NOMO-1 treated with DMSO at 0.1 percent for 48 hours (cell line): ENCODE measurements around the gene KRTAP5-11.
"Not testable (repeated sequence)": the region's sequence is repeated elsewhere in the genome, so short reads cannot be mapped to it uniquely, and the experiment has no call there.

ENCODE experiments used
- DNase-seq: peaks from one replicate; lab custom pipeline; 2025; ENCODE audit not compliant: unreplicated experiment; lab: John Stamatoyannopoulos, UW

KRTAP5-11 gene

DNA sequence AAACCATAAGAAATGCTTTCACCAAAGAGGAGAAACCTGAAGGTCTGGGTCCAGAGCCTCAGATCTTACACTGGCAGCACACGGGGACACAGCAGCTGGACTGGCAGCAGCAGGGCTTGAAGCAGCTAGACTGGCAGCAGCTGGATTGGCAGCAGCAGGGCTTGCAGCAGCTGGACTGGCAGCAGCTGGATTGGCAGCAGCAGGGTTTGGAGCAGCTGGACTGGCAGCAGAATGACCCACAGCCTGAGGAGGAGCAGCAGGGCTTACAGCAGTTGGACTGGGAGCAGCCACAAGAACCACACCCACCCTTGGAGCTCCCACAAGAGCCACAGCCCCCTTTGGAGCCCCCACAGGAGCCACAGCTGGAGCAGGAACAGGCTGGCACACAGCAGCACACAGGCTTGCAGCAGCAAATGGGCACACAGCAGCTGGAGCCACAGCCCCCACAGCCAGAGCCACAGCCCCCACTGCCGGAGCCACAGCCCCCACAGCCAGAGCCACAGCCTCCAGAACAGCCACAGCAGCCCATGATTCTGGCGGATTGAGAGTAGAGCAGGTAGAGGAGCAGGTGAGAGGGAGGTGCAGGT is at the start of gene KRTAP5-11:
KRTAP5-11 (minus strand) TSS at position 567 of the 587 bp plus-strand sequence; CDS start at position 529, 38 bp downstream.
- DNase-seq = no peak

GRCh38 chr11:71631551-71631950 is 48.9 kb upstream of the KRTAP5-11 start:
- DNase-seq = not testable (repeated sequence)

DNA sequence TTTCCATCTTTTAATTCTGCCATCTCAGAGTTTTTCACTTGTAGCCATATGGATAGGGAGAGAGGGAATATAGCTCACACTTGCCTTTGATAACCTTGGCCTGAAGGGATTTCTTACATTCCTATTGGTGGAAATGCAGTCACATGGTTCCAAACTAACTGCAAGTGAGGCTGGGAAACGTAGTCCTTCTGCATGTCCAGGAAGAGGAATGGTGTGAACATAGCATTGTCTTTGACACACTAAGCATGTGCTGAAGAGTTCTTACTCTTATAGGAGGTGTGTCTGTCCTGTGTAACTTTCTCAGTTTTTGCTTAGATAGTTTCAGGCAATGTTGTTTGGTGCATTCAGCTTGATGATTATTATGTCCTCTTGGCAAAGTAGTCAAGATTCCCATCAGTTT is 47.4 kb upstream of the KRTAP5-11 start:
- DNase-seq = not testable (repeated sequence)

GRCh38 chr11:71628943-71629342 is 46.3 kb upstream of the KRTAP5-11 start:
- DNase-seq = not testable (repeated sequence)

DNA sequence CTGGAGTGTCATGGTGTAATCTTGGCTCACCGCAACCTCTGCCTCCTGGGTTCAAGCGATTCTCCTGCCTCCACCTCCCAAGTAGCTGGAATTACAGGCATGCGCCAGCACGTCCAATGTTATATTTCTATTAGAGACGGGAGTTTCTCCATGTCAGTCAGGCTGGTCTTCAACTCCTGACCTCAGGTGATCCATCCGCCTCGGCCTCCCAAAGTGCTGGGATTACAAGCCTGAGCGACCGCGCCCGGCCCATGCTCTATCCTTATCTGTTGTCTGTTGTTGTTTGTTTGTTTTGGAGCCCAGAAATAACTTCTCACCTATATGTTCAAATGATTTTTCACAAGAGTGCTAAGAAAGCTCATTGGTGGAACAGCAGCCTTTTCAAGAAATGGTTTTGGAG is 40.6 kb upstream of the KRTAP5-11 start:
- DNase-seq = not testable (repeated sequence)

DNA sequence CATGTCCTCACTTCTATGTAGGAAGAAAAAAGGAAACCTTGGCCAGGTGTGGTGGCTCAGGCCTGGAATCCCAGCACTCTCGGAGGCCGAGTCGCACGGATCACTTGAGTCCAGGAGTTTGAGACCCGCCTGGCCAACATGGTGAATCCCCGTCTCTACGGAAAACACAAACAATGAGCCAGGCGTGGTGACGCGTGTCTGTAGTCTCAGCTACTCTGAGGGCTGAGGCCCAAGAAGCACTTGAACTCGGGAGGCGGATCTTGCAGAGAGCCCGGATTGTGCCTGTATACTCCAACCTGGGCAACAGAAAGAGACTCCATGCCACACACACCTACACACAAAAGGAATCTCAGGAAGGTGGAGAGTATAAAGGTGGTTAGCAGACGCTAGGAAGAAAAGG is 39.9 kb upstream of the KRTAP5-11 start:
- DNase-seq = not testable (repeated sequence)

- not testable (repeated sequence) for DNase-seq
Measured at GRCh38 chr11:71615003-71615402, 32.3 kb upstream of the KRTAP5-11 start.

DNA sequence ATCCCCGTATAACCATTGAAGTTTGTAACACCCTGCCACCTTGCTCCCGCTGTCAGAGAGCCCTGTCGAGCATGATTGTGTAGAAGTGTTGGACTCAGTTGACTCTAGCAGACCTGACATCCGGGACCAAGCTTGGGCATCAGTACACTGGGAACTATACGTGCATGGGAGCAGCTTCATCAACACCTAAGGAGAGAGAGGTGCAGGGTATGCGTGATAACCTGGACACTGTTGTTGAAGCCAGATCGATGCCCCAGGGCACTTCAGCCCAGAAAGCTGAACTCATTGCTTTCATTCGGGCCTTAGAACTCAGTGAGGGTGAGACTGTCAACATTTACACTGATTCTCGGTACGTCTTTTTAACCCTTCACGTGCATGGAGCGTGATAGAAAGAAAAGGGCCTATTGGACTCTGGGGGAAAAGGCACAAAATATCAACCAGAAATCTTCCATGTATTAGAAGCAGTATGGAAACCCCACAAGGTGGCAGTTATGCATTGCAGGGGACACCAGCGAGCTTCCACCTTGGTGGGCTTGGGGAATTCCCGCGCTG is 31.8 kb upstream of the KRTAP5-11 start:
- DNase-seq = not testable (repeated sequence)

- not testable (repeated sequence) for DNase-seq
Measured at GRCh38 chr11:71613931-71614330, 31.3 kb upstream of the KRTAP5-11 start.

DNA sequence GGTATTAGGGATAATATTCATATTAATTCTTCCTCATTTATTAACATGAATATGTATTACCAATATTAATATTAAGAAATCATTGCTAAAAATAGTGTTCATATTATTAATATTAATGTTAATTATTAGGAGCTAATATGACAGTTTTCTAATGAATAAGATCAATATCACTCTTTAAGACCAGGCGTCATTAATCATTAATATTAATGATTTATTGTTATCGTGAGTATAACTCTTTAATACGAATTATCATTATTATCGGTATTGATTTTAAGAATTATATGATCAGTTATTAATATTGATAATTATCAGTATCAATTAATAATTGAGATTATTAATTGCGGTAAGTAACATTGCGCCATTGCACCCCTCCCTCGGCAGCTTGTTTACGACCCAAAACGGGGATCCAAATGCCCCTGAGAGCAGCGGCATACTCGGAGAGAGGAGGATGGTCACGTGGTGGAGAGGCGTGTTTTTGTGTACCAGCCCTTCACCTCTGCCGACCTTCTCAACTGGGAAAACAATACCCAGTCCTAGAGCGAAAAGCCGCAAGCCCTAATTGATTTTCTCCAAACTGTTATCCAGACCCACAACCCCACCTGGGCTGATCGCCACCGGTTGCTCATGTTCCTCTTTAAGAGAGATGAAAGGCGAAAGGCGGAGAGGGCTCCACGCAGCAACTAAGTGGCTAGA is 28.7 kb upstream of the KRTAP5-11 start:
- DNase-seq = not testable (repeated sequence)

DNA sequence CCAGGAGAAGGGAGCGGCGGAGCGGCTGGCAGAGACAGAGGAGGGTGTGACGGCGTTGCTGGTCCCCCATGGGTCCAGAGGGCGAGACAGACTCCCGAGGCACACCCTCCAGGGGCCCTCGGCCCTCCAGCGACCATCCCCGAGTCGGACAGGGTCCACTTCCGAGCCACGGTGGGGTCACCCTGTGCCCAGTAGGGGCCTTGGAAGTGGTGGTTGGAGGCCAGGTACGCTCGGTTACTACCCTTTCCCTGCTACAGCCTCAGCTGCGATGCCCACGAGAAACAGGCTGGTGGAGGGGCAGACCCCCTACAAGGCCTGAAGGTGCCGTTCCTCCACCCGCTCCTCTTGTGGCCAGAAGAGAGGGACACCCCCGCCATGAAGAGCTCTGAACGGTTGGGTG is 25.6 kb upstream of the KRTAP5-11 start:
- DNase-seq = not testable (repeated sequence)

- DNase-seq = not testable (repeated sequence)
Measured at GRCh38 chr11:71607520-71608216, 25.0 kb upstream of the KRTAP5-11 start.

GRCh38 chr11:71606853-71607519 is 24.3 kb upstream of the KRTAP5-11 start:
- DNase-seq = not testable (repeated sequence)

- DNase-seq = not testable (repeated sequence)
Measured at GRCh38 chr11:71604798-71605488, 22.3 kb upstream of the KRTAP5-11 start.

- not testable (repeated sequence) for DNase-seq
Measured at GRCh38 chr11:71603221-71603620, 20.5 kb upstream of the KRTAP5-11 start.

GRCh38 chr11:71589546-71589920 is 6.9 kb upstream of the KRTAP5-11 start:
- DNase-seq = not testable (repeated sequence)

DNA sequence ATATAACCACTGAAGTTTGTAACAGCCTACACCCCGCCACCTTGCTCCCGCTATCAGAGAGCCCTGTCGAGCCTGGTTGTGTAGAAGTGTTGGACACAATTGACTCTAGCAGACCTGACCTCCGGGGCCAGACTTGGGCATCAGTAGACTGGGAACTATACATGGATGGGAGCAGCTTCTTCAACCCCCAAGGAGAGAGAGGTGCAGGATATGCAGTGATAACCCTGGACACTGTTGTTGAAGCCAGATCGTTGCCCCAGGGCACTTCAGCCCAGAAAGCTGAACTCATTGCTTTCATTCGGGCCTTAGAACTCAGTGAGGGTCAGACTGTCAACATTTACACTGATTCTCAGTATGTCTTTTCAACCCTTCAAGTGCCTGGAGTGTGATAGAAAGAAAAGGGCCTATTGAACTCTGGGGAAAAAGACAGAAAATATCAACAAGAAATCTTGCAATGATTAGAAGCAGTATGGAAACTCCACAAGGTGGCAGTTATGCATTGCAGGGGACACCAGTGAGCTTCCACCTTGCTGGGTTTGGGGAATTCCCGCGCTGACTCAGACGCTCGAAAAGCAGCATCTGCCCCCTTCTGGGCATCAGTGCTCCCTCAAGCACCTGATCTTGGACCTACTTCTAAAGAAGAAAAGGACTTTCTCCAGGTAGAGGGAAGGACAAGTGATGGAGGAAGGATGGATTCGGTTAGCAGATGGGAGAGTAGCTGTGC is 6.3 kb upstream of the KRTAP5-11 start:
- not testable (repeated sequence) for DNase-seq

DNA sequence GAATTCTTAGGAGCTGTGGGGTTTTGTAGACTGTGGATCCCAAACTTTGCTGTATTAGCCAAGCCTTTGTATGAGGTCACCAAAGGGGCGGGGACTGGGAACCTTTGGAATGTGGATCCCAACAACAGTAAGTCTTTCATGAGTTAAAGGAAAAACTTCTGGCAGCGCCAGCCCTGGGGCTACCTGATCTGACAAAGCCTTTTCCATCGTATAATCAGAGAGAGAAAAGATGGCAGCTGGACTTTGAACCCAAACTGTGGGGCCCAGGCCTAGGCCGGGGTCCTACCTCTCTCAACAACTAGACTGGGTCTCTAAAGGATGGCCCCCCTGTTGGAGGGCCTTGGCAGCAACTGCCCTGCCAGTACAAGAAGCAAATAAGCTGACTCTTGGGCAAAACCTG is 5.6 kb upstream of the KRTAP5-11 start:
- not testable (repeated sequence) for DNase-seq

DNA sequence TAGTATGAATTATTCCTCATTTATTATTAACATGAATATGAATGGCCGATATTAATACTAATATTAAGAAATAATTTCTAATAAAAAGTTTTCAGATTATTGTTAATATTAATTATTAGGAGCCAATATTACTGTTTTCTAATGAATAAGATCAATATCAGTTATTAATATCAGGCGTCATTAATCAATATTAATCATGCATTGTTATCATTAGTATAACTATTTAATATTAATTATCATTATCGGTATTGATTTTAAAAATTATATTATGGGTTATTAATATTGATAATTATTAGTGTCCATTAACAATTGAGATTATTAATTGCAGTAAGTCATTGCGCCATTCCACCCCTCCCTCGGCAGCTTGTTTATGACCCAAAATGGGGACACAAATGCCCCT is 3.0 kb upstream of the KRTAP5-11 start:
- not testable (repeated sequence) for DNase-seq

GRCh38 chr11:71582969-71583368 is 294 bp upstream of the KRTAP5-11 start:
- not testable (repeated sequence) for DNase-seq
